H9 (cell line): ENCODE measurements around the gene CFAP61. TPM values are rescaled to one million over a fixed set of nuclear protein-coding genes. Genes with fewer than 3 reads are reported as not detected.

ENCODE experiments used
- DNase-seq: peaks from one replicate; pipeline ENCODE4 v3.0.0-alpha.2; 2017
- H2AFZ ChIP-seq: one replicate; pipeline ENCODE4 v1.6.1; 2013; ENCODE audit warnings: mild to moderate bottlenecking, low read length, control low read depth, moderate library complexity
- H2AK5ac ChIP-seq: 2 replicates; pipeline ENCODE4 v1.6.1; 2013; ENCODE audit warnings: low read length, control low read depth, mixed read lengths; ENCODE audit not compliant: insufficient read length
- H2BK120ac ChIP-seq: one replicate; pipeline ENCODE4 v1.6.1; 2013; ENCODE audit warnings: low read depth, mild to moderate bottlenecking, low read length, control low read depth, inconsistent platforms; ENCODE audit not compliant: poor library complexity, severe bottlenecking
- H2BK12ac ChIP-seq: 2 replicates; pipeline ENCODE4 v1.6.1; 2013; ENCODE audit warnings: low read length, control low read depth, mixed read lengths, low read depth; ENCODE audit not compliant: insufficient read length
- H2BK15ac ChIP-seq: 2 replicates; pipeline ENCODE4 v1.6.1; 2013; ENCODE audit warnings: low read depth, low read length, control low read depth
- H2BK20ac ChIP-seq: one replicate; pipeline ENCODE4 v1.6.1; 2013; ENCODE audit warnings: low read depth, mild to moderate bottlenecking, low read length, control low read depth, inconsistent platforms; ENCODE audit not compliant: poor library complexity, severe bottlenecking
- H2BK5ac ChIP-seq: 2 replicates; pipeline ENCODE4 v1.6.1; 2013; ENCODE audit warnings: low read length, control low read depth, mixed read lengths; ENCODE audit not compliant: insufficient read length
- H3K14ac ChIP-seq: 2 replicates; pipeline ENCODE4 v1.6.1; 2013; ENCODE audit warnings: low read length, control low read depth; ENCODE audit not compliant: insufficient read depth
- H3K18ac ChIP-seq: 2 replicates; pipeline ENCODE4 v1.6.1; 2013; ENCODE audit warnings: low read depth, mild to moderate bottlenecking, mixed read lengths, low read length, control low read depth; ENCODE audit not compliant: insufficient read length
- H3K23ac ChIP-seq: 2 replicates; pipeline ENCODE4 v1.6.1; 2013; ENCODE audit warnings: low read length, control low read depth, mixed read lengths, low read depth; ENCODE audit not compliant: insufficient read length
- H3K23me2 ChIP-seq: 2 replicates; pipeline ENCODE4 v1.6.1; 2013; ENCODE audit warnings: low read depth, mild to moderate bottlenecking, mixed read lengths, low read length, control low read depth; ENCODE audit not compliant: insufficient read length, poor library complexity, severe bottlenecking
- H3K27ac ChIP-seq: 2 replicates; pipeline ENCODE4 v1.5.1; 2013; ENCODE audit warnings: low read length, control low read depth, mixed read lengths, low read depth; ENCODE audit not compliant: insufficient read length
- H3K27me3 ChIP-seq: 2 replicates; pipeline ENCODE4 v1.6.1; 2013; ENCODE audit warnings: low read length, control low read depth, inconsistent platforms; ENCODE audit not compliant: insufficient read depth
- H3K4ac ChIP-seq: 2 replicates; pipeline ENCODE4 v1.6.1; 2013; ENCODE audit warnings: low read depth, mild to moderate bottlenecking, control low read depth, inconsistent platforms, low read length, moderate library complexity
- H3K4me1 ChIP-seq: 2 replicates; pipeline ENCODE4 v1.6.1; 2013; ENCODE audit warnings: low read length, control low read depth, inconsistent platforms; ENCODE audit not compliant: insufficient read depth
- H3K4me2 ChIP-seq: 2 replicates; pipeline ENCODE4 v1.6.1; 2013; ENCODE audit warnings: low read length, control low read depth, mixed read lengths; ENCODE audit not compliant: insufficient read length, insufficient read depth
- H3K56ac ChIP-seq: 2 replicates; pipeline ENCODE4 v1.6.1; 2013; ENCODE audit warnings: low read depth, mild to moderate bottlenecking, mixed read lengths, low read length, control low read depth; ENCODE audit not compliant: insufficient read length
- H3K79me1 ChIP-seq: 2 replicates; pipeline ENCODE4 v1.6.1; 2013; ENCODE audit warnings: low read depth, mild to moderate bottlenecking, moderate library complexity, low read length, control low read depth, inconsistent platforms; ENCODE audit not compliant: insufficient read depth, poor library complexity, severe bottlenecking
- H3K79me2 ChIP-seq: 2 replicates; pipeline ENCODE4 v1.6.1; 2013; ENCODE audit warnings: low read length, control low read depth, inconsistent platforms; ENCODE audit not compliant: insufficient read depth
- H3K9ac ChIP-seq: 2 replicates; pipeline ENCODE4 v1.6.1; 2013; ENCODE audit warnings: low read length, control low read depth, mixed read lengths; ENCODE audit not compliant: insufficient read length; ENCODE audit errors: extremely low read depth
- H3K9me3 ChIP-seq: one replicate; pipeline ENCODE4 v1.6.1; 2013; ENCODE audit warnings: low read depth, low read length, inconsistent platforms; ENCODE audit not compliant: control insufficient read depth
- H3T11ph ChIP-seq: one replicate; pipeline ENCODE4 v1.6.1; 2013; ENCODE audit warnings: mild to moderate bottlenecking, low read length, control low read depth, inconsistent platforms
- H4K20me1 ChIP-seq: one replicate; pipeline ENCODE4 v1.6.1; 2013; ENCODE audit not compliant: control insufficient read depth, insufficient read length, insufficient read depth
- H4K5ac ChIP-seq: 2 replicates; pipeline ENCODE4 v1.6.1; 2013; ENCODE audit warnings: low read depth, mild to moderate bottlenecking, mixed read lengths, low read length, control low read depth; ENCODE audit not compliant: insufficient read length
- H4K8ac ChIP-seq: replicated peaks from 2 replicates; pipeline ENCODE4 v1.6.1; 2013; ENCODE audit warnings: low read length, control low read depth, mixed read lengths, low read depth; ENCODE audit not compliant: insufficient read length
- H4K91ac ChIP-seq: 2 replicates; pipeline ENCODE4 v1.6.1; 2013; ENCODE audit warnings: low read depth, mild to moderate bottlenecking, moderate library complexity, mixed read lengths, low read length, control low read depth; ENCODE audit not compliant: insufficient read length
- H3K27ac Mint-ChIP-seq, 3 experiments: 2 replicates in 2 of 3; 3 replicates in 1 of 3; pipeline ENCODE4 v1.8.0; 2020 to 2021; ENCODE audit warnings: mixed read lengths in 3 of 3, mild to moderate bottlenecking in 1 of 3, moderate library complexity in 1 of 3
- H3K27me3 Mint-ChIP-seq: 2 replicates; pipeline ENCODE4 v1.8.0; 2021; ENCODE audit warnings: low read depth, mild to moderate bottlenecking, moderate library complexity, mixed read lengths
- H3K36me3 Mint-ChIP-seq, 3 experiments: 2 replicates in 2 of 3; 3 replicates in 1 of 3; pipeline ENCODE4 v1.8.0; 2020 to 2021; ENCODE audit warnings: low read depth in 3 of 3, mixed read lengths in 3 of 3; ENCODE audit not compliant: insufficient read depth in 1 of 3
- H3K4me1 Mint-ChIP-seq, 2 experiments: 2 replicates each; pipeline ENCODE4 v1.8.0; 2020; ENCODE audit warnings: mixed read lengths in 2 of 2
- H3K4me3 Mint-ChIP-seq, 2 experiments: 2 replicates in 1 of 2; 3 replicates in 1 of 2; pipeline ENCODE4 v1.8.0; 2020 to 2021; ENCODE audit warnings: mild to moderate bottlenecking in 2 of 2, mixed read lengths in 2 of 2, moderate library complexity in 1 of 2
- H3K9me3 Mint-ChIP-seq, 2 experiments: 2 replicates in 1 of 2; 3 replicates in 1 of 2; pipeline ENCODE4 v1.8.0; 2020; ENCODE audit warnings: mild to moderate bottlenecking in 2 of 2, mixed read lengths in 2 of 2, moderate library complexity in 1 of 2
- WGBS: extraction: QIAGEN DNeasy Blood & Tissue Kit; methylation state at CpG from one replicate; pipeline ENCODE4 v1.1.7; 2013; ENCODE audit warnings: missing lambda C conversion rate, low lambda C conversion rate, mixed read lengths; ENCODE audit not compliant: insufficient read length; ENCODE audit errors: extremely low coverage; 5-methylcytosine and 5-hydroxymethylcytosine counted together
- total RNA-seq: library from RNA; stranded (reverse); gene quantifications from 2 replicates; pipeline ENCODE4 v1.2.1, GENCODE V29; 2021
- TF ChIP-seq, protein P1 (sequence below): fragments of 200-600 bp; sonication (generic); conservative IDR thresholded peaks from 3 replicates; pipeline ENCODE4 v1.8.0; 2021; ENCODE audit warnings: antibody characterized with exemption, mild to moderate bottlenecking

The CFAP61 gene
- total RNA-seq, 1 experiment from 2014 or later: 0.44 TPM

DNA sequence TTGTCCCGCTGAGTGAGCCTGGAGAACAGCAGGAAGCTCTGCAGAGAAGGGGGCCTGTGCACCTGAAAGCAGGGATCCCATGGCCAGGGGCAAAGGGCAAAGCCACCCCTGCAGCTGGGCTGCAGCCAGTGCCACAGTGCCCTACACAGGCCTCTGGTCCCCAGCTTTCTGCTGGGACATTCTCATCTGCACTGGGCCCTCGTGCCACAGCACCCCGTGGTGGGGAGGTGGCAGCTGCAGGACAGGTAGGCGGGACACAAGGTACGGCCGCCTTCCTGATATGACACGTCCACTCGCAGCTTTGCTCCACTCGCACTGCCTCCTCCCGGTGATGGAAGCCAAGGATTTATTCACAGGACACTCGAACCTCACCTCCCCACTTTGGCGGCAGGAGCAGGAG, 342.8 kb downstream of the CFAP61 start:
- no peaks in the 10 kb centered on the region for H3K9me3 ChIP-seq
- no peak overlapping the region for H4K5ac ChIP-seq
- H3T11ph ChIP-seq: no peak overlapping the region
- no peaks in the 10 kb centered on the region for H3K27me3 ChIP-seq
- no peak overlapping the region for H3K27ac ChIP-seq
- H4K91ac ChIP-seq: no peak overlapping the region
- H3K79me2 ChIP-seq: no peaks in the 10 kb centered on the region
- H2BK12ac ChIP-seq: no peak overlapping the region
- H3K9me3 Mint-ChIP-seq: no peaks in the 10 kb centered on the region
- no peak overlapping the region for H3K56ac ChIP-seq
- peaks cover 0 to 9% (median 0%) of the 10 kb centered on the region in 3 experiments; a peak in 2 of 7 replicates for H3K36me3 Mint-ChIP-seq
- H2BK20ac ChIP-seq: no peak overlapping the region
- H2AFZ ChIP-seq: no peak overlapping the region
- no peaks in the 10 kb centered on the region for H3K4me1 ChIP-seq
- TF ChIP-seq, protein P1, sequence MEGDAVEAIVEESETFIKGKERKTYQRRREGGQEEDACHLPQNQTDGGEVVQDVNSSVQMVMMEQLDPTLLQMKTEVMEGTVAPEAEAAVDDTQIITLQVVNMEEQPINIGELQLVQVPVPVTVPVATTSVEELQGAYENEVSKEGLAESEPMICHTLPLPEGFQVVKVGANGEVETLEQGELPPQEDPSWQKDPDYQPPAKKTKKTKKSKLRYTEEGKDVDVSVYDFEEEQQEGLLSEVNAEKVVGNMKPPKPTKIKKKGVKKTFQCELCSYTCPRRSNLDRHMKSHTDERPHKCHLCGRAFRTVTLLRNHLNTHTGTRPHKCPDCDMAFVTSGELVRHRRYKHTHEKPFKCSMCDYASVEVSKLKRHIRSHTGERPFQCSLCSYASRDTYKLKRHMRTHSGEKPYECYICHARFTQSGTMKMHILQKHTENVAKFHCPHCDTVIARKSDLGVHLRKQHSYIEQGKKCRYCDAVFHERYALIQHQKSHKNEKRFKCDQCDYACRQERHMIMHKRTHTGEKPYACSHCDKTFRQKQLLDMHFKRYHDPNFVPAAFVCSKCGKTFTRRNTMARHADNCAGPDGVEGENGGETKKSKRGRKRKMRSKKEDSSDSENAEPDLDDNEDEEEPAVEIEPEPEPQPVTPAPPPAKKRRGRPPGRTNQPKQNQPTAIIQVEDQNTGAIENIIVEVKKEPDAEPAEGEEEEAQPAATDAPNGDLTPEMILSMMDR: no peak
- H3K4ac ChIP-seq: no peak overlapping the region
- H2BK5ac ChIP-seq: no peak overlapping the region
- H2BK120ac ChIP-seq: no peak overlapping the region
- no peak overlapping the region for H2AK5ac ChIP-seq
- no peak overlapping the region for H3K4me3 Mint-ChIP-seq
- no CpG with 5 or more reads among the region's 12 CpGs for WGBS
- no peak overlapping the region; the same call in 1 of the 2 replicates for H3K14ac ChIP-seq
- H4K20me1 ChIP-seq: no peaks in the 10 kb centered on the region
- no peak overlapping the region for H3K27ac Mint-ChIP-seq
- H3K23ac ChIP-seq: no peak overlapping the region
- H3K79me1 ChIP-seq: no peaks in the 10 kb centered on the region
- no peak overlapping the region for H3K9ac ChIP-seq
- no peak overlapping the region for H2BK15ac ChIP-seq
- no peaks in the 10 kb centered on the region for H3K23me2 ChIP-seq
- DNase-seq: no peak
- no peak overlapping the region for H4K8ac ChIP-seq
- H3K4me1 Mint-ChIP-seq: peaks cover 13 to 22% of the 10 kb centered on the region in 2 experiments
- H3K4me2 ChIP-seq: no peak overlapping the region
- no peak overlapping the region for H3K18ac ChIP-seq
- peaks cover 2% of the 10 kb centered on the region for H3K27me3 Mint-ChIP-seq
